Stimulated activated naive CD4-positive, alpha-beta T cell (primary cell): ENCODE data around the gene CPZ.
"Not testable (repeated sequence)": the region's sequence is repeated elsewhere in the genome, so short reads cannot be mapped to it uniquely, and the experiment has no call there.

Experiments
- DNase-seq, 6 experiments: peaks; one replicate each; lab custom pipeline; 2025; lab: John Stamatoyannopoulos, UW

The CPZ gene

GRCh38 chr4:8557151-8558076 lies 35.2 kb upstream of the CPZ start:
- no peak for DNase-seq

- DNase-seq = no peak
Measured at GRCh38 chr4:8558080-8558960, 34.2 kb upstream of the CPZ start.

- no peak for DNase-seq
Measured at GRCh38 chr4:8559011-8559410, 33.6 kb upstream of the CPZ start.

- DNase-seq = no peak
Measured at GRCh38 chr4:8559524-8560264, 32.9 kb upstream of the CPZ start.

GRCh38 chr4:8560265-8561047 lies 32.1 kb upstream of the CPZ start:
- DNase-seq = no peak

- no peak for DNase-seq
Measured at GRCh38 chr4:8564595-8564994, 28.0 kb upstream of the CPZ start.

GRCh38 chr4:8568068-8568668 lies 24.4 kb upstream of the CPZ start:
- no peak for DNase-seq

GRCh38 chr4:8570201-8570600 lies 22.4 kb upstream of the CPZ start:
- DNase-seq = no peak

- no peak for DNase-seq
Measured at GRCh38 chr4:8571702-8572685, 20.6 kb upstream of the CPZ start.

GRCh38 chr4:8573266-8573665 lies 19.3 kb upstream of the CPZ start:
- DNase-seq = no peak

GRCh38 chr4:8574796-8575370 lies 17.7 kb upstream of the CPZ start:
- no peak for DNase-seq

GRCh38 chr4:8575457-8575856 lies 17.1 kb upstream of the CPZ start:
- DNase-seq = no peak

- DNase-seq = not testable (repeated sequence)
Measured at GRCh38 chr4:8576591-8576990, 16.0 kb upstream of the CPZ start.

GRCh38 chr4:8577046-8577445 lies 15.5 kb upstream of the CPZ start:
- no peak for DNase-seq

GRCh38 chr4:8577972-8578371 lies 14.6 kb upstream of the CPZ start:
- DNase-seq = no peak

GRCh38 chr4:8578717-8579116 lies 13.8 kb upstream of the CPZ start:
- no peak for DNase-seq

GRCh38 chr4:8579526-8580320 lies 12.8 kb upstream of the CPZ start:
- no peak for DNase-seq

GRCh38 chr4:8580321-8581093 lies 12.1 kb upstream of the CPZ start, which contains the start of gene GPR78:
TSS of gene GPR78 (plus strand) at chr4:8580392. CDS start at chr4:8580983, 591 bp downstream.
- DNase-seq = peak in 2 of 6 experiments; percentile 9 to 15
